ENCODE data around the gene BUB3. TPM values are rescaled to one million over a fixed set of nuclear protein-coding genes. Genes with fewer than 3 reads are reported as not detected.

The BUB3 gene
- total and polyA plus RNA-seq, 3 donors from 2014 or later = 78.7 to 148 (median 96.0) TPM

DNA sequence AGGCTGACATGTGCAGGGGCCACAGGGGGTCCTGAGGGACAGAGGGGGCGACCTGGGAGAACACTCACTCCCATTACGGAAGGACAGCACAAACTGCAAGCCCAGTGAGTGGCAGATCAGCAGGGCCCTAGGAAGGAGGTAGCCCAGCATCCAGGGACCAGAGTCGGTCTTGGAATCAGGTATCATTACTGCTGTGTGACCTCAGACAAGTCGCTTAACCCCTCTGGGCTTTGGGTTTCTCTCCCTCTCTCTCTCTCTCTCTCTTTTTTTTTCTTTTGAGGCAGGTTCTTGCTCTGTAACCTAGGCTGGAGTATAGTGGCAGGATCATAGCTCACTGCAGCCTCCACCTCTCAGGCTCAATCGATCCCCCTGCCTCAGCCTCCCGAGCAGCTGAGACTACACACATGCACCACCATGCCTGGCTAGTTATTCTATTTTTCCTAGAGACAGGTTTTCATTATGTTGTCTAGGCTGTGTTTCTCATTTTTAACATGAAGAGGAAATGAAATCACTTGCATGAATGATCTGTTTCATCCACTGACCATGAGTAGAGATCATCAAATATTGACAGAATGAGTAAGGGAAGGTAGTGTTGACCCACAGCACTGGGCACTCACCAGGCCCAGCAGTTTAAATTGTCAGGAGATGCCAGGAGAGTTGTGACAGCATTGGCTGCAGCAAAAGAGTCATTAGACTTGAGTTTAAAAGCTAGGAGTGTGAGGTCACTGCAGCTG, 49.4 kb downstream of the BUB3 start:
- TF ChIP-seq, protein P1, sequence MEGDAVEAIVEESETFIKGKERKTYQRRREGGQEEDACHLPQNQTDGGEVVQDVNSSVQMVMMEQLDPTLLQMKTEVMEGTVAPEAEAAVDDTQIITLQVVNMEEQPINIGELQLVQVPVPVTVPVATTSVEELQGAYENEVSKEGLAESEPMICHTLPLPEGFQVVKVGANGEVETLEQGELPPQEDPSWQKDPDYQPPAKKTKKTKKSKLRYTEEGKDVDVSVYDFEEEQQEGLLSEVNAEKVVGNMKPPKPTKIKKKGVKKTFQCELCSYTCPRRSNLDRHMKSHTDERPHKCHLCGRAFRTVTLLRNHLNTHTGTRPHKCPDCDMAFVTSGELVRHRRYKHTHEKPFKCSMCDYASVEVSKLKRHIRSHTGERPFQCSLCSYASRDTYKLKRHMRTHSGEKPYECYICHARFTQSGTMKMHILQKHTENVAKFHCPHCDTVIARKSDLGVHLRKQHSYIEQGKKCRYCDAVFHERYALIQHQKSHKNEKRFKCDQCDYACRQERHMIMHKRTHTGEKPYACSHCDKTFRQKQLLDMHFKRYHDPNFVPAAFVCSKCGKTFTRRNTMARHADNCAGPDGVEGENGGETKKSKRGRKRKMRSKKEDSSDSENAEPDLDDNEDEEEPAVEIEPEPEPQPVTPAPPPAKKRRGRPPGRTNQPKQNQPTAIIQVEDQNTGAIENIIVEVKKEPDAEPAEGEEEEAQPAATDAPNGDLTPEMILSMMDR (IDR thresholded peaks at IDR 0.05) = no peak
- no peak for TF ChIP-seq POLR2A (IDR thresholded peaks at IDR 0.05)
- Histone ChIP-seq H3K27ac (no peak overlapping the region), H3K4me1 (no peaks in the 10 kb centered on the region), H3K36me3 (ENCODE audit: low read depth, missing control alignments) (no peaks in the 10 kb centered on the region), H3K27me3 (no peaks in the 10 kb centered on the region), H3K9me3 (no peaks in the 10 kb centered on the region), H3K4me3 (no peak overlapping the region)
- DNase-seq = no peak
- intact Hi-C loops (cut with DNase I; ENCODE audit: low total_unique reads) = no loop called here
- WGBS, 2 donors = 91 to 95% methylated on average over 6 of the region's 6 CpGs

GRCh38 chr10:123204127-123204461, 49.9 kb downstream of the BUB3 start:
- WGBS, 2 donors = 89 to 92% methylated on average over 1 of the region's 1 CpG

DNA sequence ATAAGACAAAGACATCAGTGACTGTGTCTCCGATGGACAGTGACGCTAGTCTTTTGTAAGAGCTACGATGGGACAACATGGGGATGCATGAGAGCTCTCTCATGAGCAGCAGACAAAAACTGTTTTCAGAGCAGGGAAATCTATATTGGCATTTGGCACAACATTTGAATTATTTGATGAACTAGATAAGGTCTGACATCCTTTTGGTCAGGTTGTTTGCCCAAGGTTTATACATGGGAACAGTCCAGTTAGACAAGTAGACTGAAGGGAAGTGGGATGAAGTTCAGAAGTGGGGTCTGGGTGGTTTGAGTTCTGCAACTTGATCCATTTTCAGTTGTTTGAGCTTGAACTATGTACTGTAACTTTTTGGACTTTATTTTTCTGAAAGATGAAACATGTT, 50.8 kb downstream of the BUB3 start:
- Histone ChIP-seq H3K27me3 (no peaks in the 10 kb centered on the region), H3K36me3 (ENCODE audit: low read depth, missing control alignments) (no peaks in the 10 kb centered on the region), H3K27ac (no peak overlapping the region), H3K4me3 (no peak overlapping the region), H3K4me1 (no peaks in the 10 kb centered on the region), H3K9me3 (no peaks in the 10 kb centered on the region)
- TF ChIP-seq POLR2A (IDR thresholded peaks at IDR 0.05) = no peak
- TF ChIP-seq, protein P1 (IDR thresholded peaks at IDR 0.05) = no peak
- DNase-seq = no peak
- 97 to 98% methylated on average over 3 of the region's 3 CpGs for WGBS, 2 donors
- intact Hi-C loops (cut with DNase I; ENCODE audit: low total_unique reads) = no loop called here

More at GRCh38 chr10:123204127-123204461, 49.9 kb downstream of the BUB3 start:
- no peak for TF ChIP-seq POLR2A (IDR thresholded peaks at IDR 0.05)
- TF ChIP-seq, protein P1 (IDR thresholded peaks at IDR 0.05) = no peak
- Histone ChIP-seq H3K4me1 (no peaks in the 10 kb centered on the region), H3K36me3 (ENCODE audit: low read depth, missing control alignments) (no peaks in the 10 kb centered on the region), H3K27ac (no peak overlapping the region), H3K9me3 (no peaks in the 10 kb centered on the region), H3K27me3 (no peaks in the 10 kb centered on the region), H3K4me3 (no peak overlapping the region)
- DNase-seq = no peak
- intact Hi-C loops (cut with DNase I; ENCODE audit: low total_unique reads) = no loop called here

DNA sequence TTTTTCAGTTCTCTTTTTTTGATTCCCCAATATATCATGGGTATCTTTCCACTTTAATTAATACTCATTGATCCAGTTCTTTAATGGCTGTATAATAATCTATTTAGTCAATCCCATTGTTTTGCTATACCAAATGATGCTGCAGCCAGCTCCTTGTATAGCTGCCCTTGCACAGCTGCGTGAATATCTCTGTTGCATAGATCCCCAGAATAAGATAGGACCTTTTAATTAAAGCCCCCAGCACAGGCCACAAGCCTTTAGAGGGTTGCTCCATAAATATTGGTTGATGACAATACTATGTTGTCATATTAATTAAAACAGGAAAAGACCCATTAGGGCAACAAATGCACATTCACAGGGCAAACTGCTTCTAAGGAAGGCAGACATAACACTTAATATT, 57.9 kb downstream of the BUB3 start:
- H3K9me3 ChIP-seq = no peaks in the 10 kb centered on the region
- intact Hi-C loops (cut with DNase I; ENCODE audit: low total_unique reads) = loop anchor here (5.0 kb wide), 1 partner anchor 1780 kb away; no protein-coding TSS in a partner anchor
- no peaks in the 10 kb centered on the region for H3K36me3 ChIP-seq (ENCODE audit: low read depth, missing control alignments)
- H3K27ac ChIP-seq = no peak overlapping the region
- WGBS, 2 donors = 88 to 92% methylated on average over 1 of the region's 1 CpG
- no peak for DNase-seq
- no peak overlapping the region for H3K4me3 ChIP-seq
- no peaks in the 10 kb centered on the region for H3K27me3 ChIP-seq
- TF ChIP-seq, protein P1 (IDR thresholded peaks at IDR 0.05) = no peak
- TF ChIP-seq POLR2A (IDR thresholded peaks at IDR 0.05) = no peak
- no peaks in the 10 kb centered on the region for H3K4me1 ChIP-seq

DNA sequence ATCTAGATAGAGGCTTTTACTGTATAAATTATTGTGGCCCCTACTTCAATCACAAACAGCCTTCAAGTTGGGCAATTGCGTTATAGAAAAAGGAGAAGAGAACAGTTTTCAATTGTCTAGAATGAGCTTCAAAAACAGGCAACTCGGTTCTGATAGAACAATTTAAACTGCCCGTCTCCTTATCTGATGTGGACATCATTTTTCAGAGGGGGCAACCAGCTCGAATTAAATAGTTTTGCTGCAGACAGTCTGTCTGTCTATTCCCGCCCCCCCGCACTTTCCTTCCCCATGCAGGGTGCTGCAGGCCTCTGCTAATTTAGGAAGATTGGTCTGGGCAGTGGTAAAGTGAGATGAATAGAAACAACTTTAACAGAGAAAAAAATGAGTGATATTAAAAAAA, 58.4 kb downstream of the BUB3 start:
- H3K4me3 ChIP-seq = no peak overlapping the region
- WGBS, 2 donors = 66 to 86% methylated on average over 6 of the region's 6 CpGs
- intact Hi-C loops (cut with DNase I; ENCODE audit: low total_unique reads) = loop anchor here (5.0 kb wide), 1 partner anchor 1780 kb away; no protein-coding TSS in a partner anchor

More for the DNA sequence above, 58.4 kb downstream of the BUB3 start:
- no peak overlapping the region for H3K27ac ChIP-seq
- H3K36me3 ChIP-seq (ENCODE audit: low read depth, missing control alignments) = no peaks in the 10 kb centered on the region
- no peaks in the 10 kb centered on the region for H3K27me3 ChIP-seq
- DNase-seq = no peak
- no peaks in the 10 kb centered on the region for H3K4me1 ChIP-seq
- TF ChIP-seq, protein P1 (IDR thresholded peaks at IDR 0.05) = no peak
- no peak for TF ChIP-seq POLR2A (IDR thresholded peaks at IDR 0.05)
- no peaks in the 10 kb centered on the region for H3K9me3 ChIP-seq

All from testis (tissue), 3 donors.